ENCODE measurements around the gene SOSTDC1.

The SOSTDC1 gene

GRCh38 chr7:16504019-16504418 is 38.5 kb upstream of the SOSTDC1 start:
- TF ChIP-seq, protein P1, sequence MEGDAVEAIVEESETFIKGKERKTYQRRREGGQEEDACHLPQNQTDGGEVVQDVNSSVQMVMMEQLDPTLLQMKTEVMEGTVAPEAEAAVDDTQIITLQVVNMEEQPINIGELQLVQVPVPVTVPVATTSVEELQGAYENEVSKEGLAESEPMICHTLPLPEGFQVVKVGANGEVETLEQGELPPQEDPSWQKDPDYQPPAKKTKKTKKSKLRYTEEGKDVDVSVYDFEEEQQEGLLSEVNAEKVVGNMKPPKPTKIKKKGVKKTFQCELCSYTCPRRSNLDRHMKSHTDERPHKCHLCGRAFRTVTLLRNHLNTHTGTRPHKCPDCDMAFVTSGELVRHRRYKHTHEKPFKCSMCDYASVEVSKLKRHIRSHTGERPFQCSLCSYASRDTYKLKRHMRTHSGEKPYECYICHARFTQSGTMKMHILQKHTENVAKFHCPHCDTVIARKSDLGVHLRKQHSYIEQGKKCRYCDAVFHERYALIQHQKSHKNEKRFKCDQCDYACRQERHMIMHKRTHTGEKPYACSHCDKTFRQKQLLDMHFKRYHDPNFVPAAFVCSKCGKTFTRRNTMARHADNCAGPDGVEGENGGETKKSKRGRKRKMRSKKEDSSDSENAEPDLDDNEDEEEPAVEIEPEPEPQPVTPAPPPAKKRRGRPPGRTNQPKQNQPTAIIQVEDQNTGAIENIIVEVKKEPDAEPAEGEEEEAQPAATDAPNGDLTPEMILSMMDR (IDR thresholded peaks at IDR 0.05; ENCODE audit: low read depth, low read length): no peak
- no peak overlapping the region for H3K4me3 ChIP-seq (ENCODE audit: low read depth, low read length)

DNA sequence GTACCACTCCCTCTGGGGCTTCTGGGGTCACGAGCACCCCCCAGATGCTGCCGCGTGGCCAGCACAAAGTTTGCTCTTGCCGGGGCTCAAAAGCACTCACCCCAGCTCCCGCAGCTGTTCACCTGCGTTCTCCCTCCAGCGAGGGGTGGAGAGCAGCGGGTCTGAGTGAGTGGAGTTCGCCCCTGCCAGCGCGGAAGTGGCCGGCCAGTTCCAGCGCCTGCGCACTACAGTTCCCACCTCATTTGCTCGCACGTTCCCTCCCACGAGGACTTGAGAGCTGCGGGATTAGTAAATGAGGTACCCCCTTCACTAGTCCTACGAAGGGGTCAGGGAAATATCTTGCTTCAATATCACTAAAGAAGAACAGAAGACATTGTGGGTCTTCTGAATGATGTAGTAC is 36.8 kb upstream of the SOSTDC1 start:
- TF ChIP-seq, protein P1 (IDR thresholded peaks at IDR 0.05; ENCODE audit: low read depth, low read length): no peak

GRCh38 chr7:16498122-16498521 is 32.6 kb upstream of the SOSTDC1 start:
- no peak overlapping the region for H3K4me3 ChIP-seq (ENCODE audit: low read depth, low read length)
- TF ChIP-seq, protein P1 (IDR thresholded peaks at IDR 0.05; ENCODE audit: low read depth, low read length): no peak

More for the DNA sequence above, 36.8 kb upstream of the SOSTDC1 start:
- H3K4me3 ChIP-seq (ENCODE audit: low read depth, low read length): no peak overlapping the region

GRCh38 chr7:16494955-16495719 is 29.6 kb upstream of the SOSTDC1 start:
- H3K4me3 ChIP-seq (ENCODE audit: low read depth, low read length): no peak overlapping the region
- TF ChIP-seq, protein P1 (IDR thresholded peaks at IDR 0.05; ENCODE audit: low read depth, low read length): no peak

DNA sequence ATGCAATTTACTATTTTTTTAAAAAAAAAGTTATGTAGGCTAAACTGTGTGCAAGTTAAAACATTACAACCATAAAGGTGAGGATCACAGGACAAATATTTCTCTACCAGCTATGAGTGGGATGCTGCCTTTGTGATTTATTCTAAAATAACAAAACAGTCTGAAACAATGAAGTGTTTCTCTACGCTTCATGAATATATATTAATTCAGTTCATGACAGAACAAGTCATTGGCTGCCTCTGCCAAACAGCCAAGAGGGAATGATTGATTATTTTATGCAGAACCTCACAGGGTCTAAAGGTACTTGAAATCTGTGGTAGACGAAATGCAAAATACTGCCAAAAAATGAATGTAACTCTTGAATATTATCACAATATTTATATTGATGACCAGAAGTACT is 29.0 kb upstream of the SOSTDC1 start:
- H3K4me3 ChIP-seq (ENCODE audit: low read depth, low read length): no peak overlapping the region
- TF ChIP-seq, protein P1 (IDR thresholded peaks at IDR 0.05; ENCODE audit: low read depth, low read length): no peak

DNA sequence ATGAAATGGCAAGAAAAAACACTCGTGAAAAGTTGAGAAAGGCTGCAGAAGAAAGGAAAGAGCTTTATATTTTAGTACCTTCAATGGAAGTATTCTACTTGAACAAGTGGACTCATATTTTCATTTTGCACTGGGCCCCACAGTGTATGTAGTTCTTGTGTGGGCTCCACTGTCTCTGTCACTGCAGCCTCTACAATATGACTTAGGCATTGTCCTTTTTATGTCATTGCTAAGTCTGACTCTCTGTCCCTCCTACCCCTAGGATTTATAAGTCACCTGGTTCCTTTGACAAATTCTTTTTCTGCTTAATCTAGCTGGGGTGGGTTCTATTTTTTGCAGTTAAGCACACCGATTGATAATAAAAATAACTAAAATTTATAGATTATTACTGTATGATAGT is 27.7 kb upstream of the SOSTDC1 start:
- no peak overlapping the region for H3K4me3 ChIP-seq (ENCODE audit: low read depth, low read length)
- TF ChIP-seq, protein P1 (IDR thresholded peaks at IDR 0.05; ENCODE audit: low read depth, low read length): no peak

DNA sequence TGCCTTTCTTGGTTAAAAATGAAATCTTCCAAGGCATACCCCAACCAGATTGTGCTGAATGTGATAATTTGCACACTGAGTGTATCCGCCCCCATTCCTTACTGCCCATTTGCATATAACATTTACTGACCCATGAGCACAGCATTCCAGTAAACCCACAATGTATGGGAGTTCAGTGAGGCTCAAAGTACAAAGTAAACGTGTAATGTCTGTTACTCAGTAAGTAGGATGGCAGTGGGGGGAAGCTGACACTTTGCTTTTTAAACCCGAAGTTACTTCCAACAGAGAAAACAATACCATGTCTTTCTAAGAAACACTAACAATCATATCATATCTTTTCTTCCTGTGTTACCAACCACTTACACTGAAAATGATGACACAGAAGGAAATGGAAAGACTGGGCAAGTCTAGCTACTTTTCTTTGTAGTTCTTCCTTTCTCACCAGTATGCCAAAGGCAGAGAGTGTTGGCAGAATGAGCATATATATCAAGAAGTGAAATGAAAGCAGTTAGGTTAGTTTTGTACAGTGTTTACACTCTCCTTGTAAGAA is 27.1 kb upstream of the SOSTDC1 start:
- TF ChIP-seq, protein P1 (IDR thresholded peaks at IDR 0.05; ENCODE audit: low read depth, low read length): no peak
- no peak overlapping the region for H3K4me3 ChIP-seq (ENCODE audit: low read depth, low read length)
